Smooth muscle cell (in vitro differentiated cells): ENCODE data around the gene ASAP2. TPM values are rescaled to one million over a fixed set of nuclear protein-coding genes. Genes with fewer than 3 reads are reported as not detected.

Experiments
- DNase-seq: peaks from one replicate; lab custom pipeline; 2025; ENCODE audit not compliant: unreplicated experiment; lab: John Stamatoyannopoulos, UW
- H2AFZ ChIP-seq: fragments of 200-600 bp; sonication (generic); 2 replicates; pipeline ENCODE4 v1.6.0; 2016; ENCODE audit warnings: antibody characterized with exemption, low read depth, mild to moderate bottlenecking
- H3F3A ChIP-seq: fragments of 200-600 bp; sonication (generic); 2 replicates; pipeline ENCODE4 v1.6.0; 2017; ENCODE audit warnings: antibody characterized with exemption, low read depth
- H3K27ac ChIP-seq: fragments of 200-600 bp; sonication (generic); 2 replicates; pipeline ENCODE4 v1.5.1; 2016; ENCODE audit warnings: low read depth, mild to moderate bottlenecking
- H3K27me3 ChIP-seq: fragments of 200-600 bp; sonication (generic); 2 replicates; pipeline ENCODE4 v1.6.1; 2016; ENCODE audit warnings: low read depth, mild to moderate bottlenecking
- H3K36me3 ChIP-seq: fragments of 200-600 bp; sonication (generic); 2 replicates; pipeline ENCODE4 v1.5.1; 2016; ENCODE audit warnings: low read depth
- H3K4me1 ChIP-seq: fragments of 200-600 bp; sonication (generic); 2 replicates; pipeline ENCODE4 v1.5.1; 2016; ENCODE audit warnings: low read depth
- H3K4me2 ChIP-seq: fragments of 200-600 bp; sonication (generic); 2 replicates; pipeline ENCODE4 v1.6.0; 2016; ENCODE audit warnings: mild to moderate bottlenecking
- H3K4me3 ChIP-seq: fragments of 200-600 bp; sonication (generic); 2 replicates; pipeline ENCODE4 v1.5.1; 2016; ENCODE audit warnings: mild to moderate bottlenecking
- H3K79me2 ChIP-seq: fragments of 200-600 bp; sonication (generic); 2 replicates; pipeline ENCODE4 v1.6.0; 2016; ENCODE audit warnings: low read depth, mild to moderate bottlenecking
- H3K9ac ChIP-seq: fragments of 200-600 bp; sonication (generic); 2 replicates; pipeline ENCODE4 v1.6.0; 2016; ENCODE audit warnings: low read depth
- H3K9me3 ChIP-seq: fragments of 200-600 bp; sonication (generic); replicated peaks from 2 replicates; pipeline ENCODE4 v1.5.1; 2016; ENCODE audit warnings: low read depth
- H4K20me1 ChIP-seq: fragments of 200-600 bp; sonication (generic); 2 replicates; pipeline ENCODE4 v1.6.0; 2016; ENCODE audit warnings: low read depth
- CTCF ChIP-seq: fragments of 200-600 bp; sonication (generic); IDR thresholded peaks from 2 replicates; pipeline ENCODE4 v1.5.1; 2017; ENCODE audit warnings: borderline replicate concordance, mild to moderate bottlenecking, antibody characterized with exemption; ENCODE audit not compliant: insufficient read depth, poor library complexity, severe bottlenecking
- WGBS: methylation state at CpG from one replicate; pipeline ENCODE4 v1.1.7; 2016; ENCODE audit warnings: low lambda C conversion rate; 5-methylcytosine and 5-hydroxymethylcytosine counted together
- polyA plus RNA-seq: library from polyadenylated mRNA; unstranded; fragments of >200 nt; fragmentation: Nextera tagmentation; extraction: Ambion mirVana; gene quantifications from 2 replicates; pipeline ENCODE4 v1.2.1, GENCODE V29; 2016
- total RNA-seq: library from RNA; depleted of rRNA; stranded (reverse); fragments of >200 nt; gene quantifications from 2 replicates; pipeline ENCODE4 v1.2.3, GENCODE V29; 2014

Gene ASAP2
- total and polyA plus RNA-seq, 2 experiments from 2014 or later: 8.8 to 23.1 TPM

- Histone ChIP-seq H3K4me1 (peaks cover 25% of the 10 kb centered on the region), H3K9me3 (no peaks in the 10 kb centered on the region), H3K36me3 (no peaks in the 10 kb centered on the region), H4K20me1 (peaks cover 24% of the 10 kb centered on the region), H3K27ac (peak overlapping the region; percentile 50), H3K27me3 (no peaks in the 10 kb centered on the region), H3K79me2 (peaks cover 65% of the 10 kb centered on the region), H3F3A (peaks cover 13% of the 10 kb centered on the region), H2AFZ (no peak overlapping the region), H3K4me3 (no peak overlapping the region), H3K9ac (no peak overlapping the region), H3K4me2 (no peak overlapping the region)
- DNase-seq: no peak
- TF ChIP-seq CTCF: no peak
- 90% methylated on average over 15 of the region's 15 CpGs for WGBS
These were observed 22.3 kb downstream of the ASAP2 start for GRCh38 chr2:9228781-9229469.

- H3K9ac ChIP-seq: no peak overlapping the region
- no peak for TF ChIP-seq CTCF
- peaks cover 24% of the 10 kb centered on the region for H4K20me1 ChIP-seq
- H2AFZ ChIP-seq: no peak overlapping the region
- H3F3A ChIP-seq: peaks cover 18% of the 10 kb centered on the region
- no peaks in the 10 kb centered on the region for H3K27me3 ChIP-seq
- no peak for DNase-seq
- no peak overlapping the region for H3K4me3 ChIP-seq
- H3K36me3 ChIP-seq: no peaks in the 10 kb centered on the region
- H3K9me3 ChIP-seq: no peaks in the 10 kb centered on the region
- no peak overlapping the region for H3K27ac ChIP-seq
- 95% methylated on average over 6 of the region's 6 CpGs for whole genome bisulfite sequencing
- H3K79me2 ChIP-seq: peaks cover 59% of the 10 kb centered on the region
- no peak overlapping the region for H3K4me2 ChIP-seq
- peaks cover 30% of the 10 kb centered on the region for H3K4me1 ChIP-seq
These were observed 22.8 kb downstream of the ASAP2 start for GRCh38 chr2:9229470-9229820.

GRCh38 chr2:9230051-9230802, 23.6 kb downstream of the ASAP2 start:
- Histone ChIP-seq H3K4me1 (peaks cover 38% of the 10 kb centered on the region), H3K4me3 (no peak overlapping the region), H3K36me3 (no peaks in the 10 kb centered on the region), H3K9ac (peak overlapping the region; percentile 11), H3K9me3 (no peaks in the 10 kb centered on the region), H3K27me3 (no peaks in the 10 kb centered on the region), H3K4me2 (peak overlapping the region; percentile 6), H3K27ac (peak overlapping the region; percentile 31), H4K20me1 (peaks cover 24% of the 10 kb centered on the region), H3K79me2 (peaks cover 52% of the 10 kb centered on the region), H3F3A (peaks cover 22% of the 10 kb centered on the region), H2AFZ (no peak overlapping the region)
- TF ChIP-seq CTCF: no peak
- DNase-seq: no peak
- WGBS: 78% methylated on average over 9 of the region's 9 CpGs
